ENCODE data around the gene ARL15. TPM values are rescaled to one million over a fixed set of nuclear protein-coding genes. Genes with fewer than 3 reads are reported as not detected.

ARL15 gene
- total and polyA plus RNA-seq, 4 donors: 5.0 to 24.8 (median 13.3) TPM

DNA sequence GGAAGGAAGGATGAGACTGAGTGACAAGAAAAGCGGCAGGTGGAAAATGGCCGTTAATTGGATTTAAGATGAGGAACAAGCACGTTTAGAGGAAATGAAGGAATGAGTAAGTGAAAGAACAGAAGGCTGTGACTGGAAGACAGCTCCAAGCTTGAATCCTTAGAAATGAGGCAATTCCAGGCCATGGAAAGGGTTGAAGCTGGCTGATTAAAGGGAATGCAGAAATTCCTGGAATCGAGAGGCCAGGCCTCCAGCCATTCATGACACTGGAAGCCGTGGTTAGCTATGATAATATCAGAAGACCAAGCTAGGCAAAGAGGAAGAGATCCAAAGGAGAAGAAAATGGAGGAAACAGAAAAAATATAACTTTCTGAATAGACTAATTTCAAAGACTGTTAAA, 84.2 kb downstream of the ARL15 start:
- TF ChIP-seq HNF4A (conservative IDR thresholded peaks at IDR 0.05) (no peak), RXRA (IDR thresholded peaks at IDR 0.05) (no peak), HNF4G (IDR thresholded peaks at IDR 0.05) (no peak), MAX (IDR thresholded peaks at IDR 0.05) (no peak), FOXA1 (IDR thresholded peaks at IDR 0.05) (no peak), SP1 (IDR thresholded peaks at IDR 0.05) (no peak), NR2F2 (IDR thresholded peaks at IDR 0.05) (no peak), YY1 (IDR thresholded peaks at IDR 0.05) (no peak), FOXA2 (IDR thresholded peaks at IDR 0.05) (no peak), ZBTB33 (IDR thresholded peaks at IDR 0.05) (no peak), JUND (IDR thresholded peaks at IDR 0.05) (no peak), GABPA (IDR thresholded peaks at IDR 0.05 in 1 of 2, conservative IDR thresholded peaks at IDR 0.05 in 1 of 2) (no peak), EGR1 (IDR thresholded peaks at IDR 0.05; ENCODE audit: low read depth in 2 of 2) (no peak)
- TF ChIP-seq, protein P1, sequence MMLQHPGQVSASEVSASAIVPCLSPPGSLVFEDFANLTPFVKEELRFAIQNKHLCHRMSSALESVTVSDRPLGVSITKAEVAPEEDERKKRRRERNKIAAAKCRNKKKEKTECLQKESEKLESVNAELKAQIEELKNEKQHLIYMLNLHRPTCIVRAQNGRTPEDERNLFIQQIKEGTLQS (IDR thresholded peaks at IDR 0.05): no peak
- TF ChIP-seq, protein P2, sequence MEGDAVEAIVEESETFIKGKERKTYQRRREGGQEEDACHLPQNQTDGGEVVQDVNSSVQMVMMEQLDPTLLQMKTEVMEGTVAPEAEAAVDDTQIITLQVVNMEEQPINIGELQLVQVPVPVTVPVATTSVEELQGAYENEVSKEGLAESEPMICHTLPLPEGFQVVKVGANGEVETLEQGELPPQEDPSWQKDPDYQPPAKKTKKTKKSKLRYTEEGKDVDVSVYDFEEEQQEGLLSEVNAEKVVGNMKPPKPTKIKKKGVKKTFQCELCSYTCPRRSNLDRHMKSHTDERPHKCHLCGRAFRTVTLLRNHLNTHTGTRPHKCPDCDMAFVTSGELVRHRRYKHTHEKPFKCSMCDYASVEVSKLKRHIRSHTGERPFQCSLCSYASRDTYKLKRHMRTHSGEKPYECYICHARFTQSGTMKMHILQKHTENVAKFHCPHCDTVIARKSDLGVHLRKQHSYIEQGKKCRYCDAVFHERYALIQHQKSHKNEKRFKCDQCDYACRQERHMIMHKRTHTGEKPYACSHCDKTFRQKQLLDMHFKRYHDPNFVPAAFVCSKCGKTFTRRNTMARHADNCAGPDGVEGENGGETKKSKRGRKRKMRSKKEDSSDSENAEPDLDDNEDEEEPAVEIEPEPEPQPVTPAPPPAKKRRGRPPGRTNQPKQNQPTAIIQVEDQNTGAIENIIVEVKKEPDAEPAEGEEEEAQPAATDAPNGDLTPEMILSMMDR (IDR thresholded peaks at IDR 0.05; ENCODE audit: low read depth, low read length, missing input control): no peak
- WGBS: 92% methylated on average over 5 of the region's 5 CpGs
- no peak overlapping the region for H3K9ac ChIP-seq (ENCODE audit: low read depth in 1 of 2, low read length in 2 of 2)
- no peak overlapping the region for H3K4me3 ChIP-seq (ENCODE audit: low read depth in 1 of 3, low read length in 3 of 3)
- H3K4me1 ChIP-seq (ENCODE audit: control insufficient read depth in 4 of 4, insufficient read depth in 4 of 4, low read length in 3 of 4): no peaks in the 10 kb centered on the region
- H3K9me3 ChIP-seq (ENCODE audit: control insufficient read depth in 4 of 4, low read length in 3 of 4): no peaks in the 10 kb centered on the region
- no peaks in the 10 kb centered on the region for H3K27me3 ChIP-seq (ENCODE audit: control insufficient read depth in 4 of 4, insufficient read depth in 4 of 4, low read length in 3 of 4)
- H3K36me3 ChIP-seq (ENCODE audit: control insufficient read depth in 4 of 4, insufficient read depth in 3 of 4, low read depth in 1 of 4, low read length in 3 of 4): no peaks in the 10 kb centered on the region
- DNase-seq (ENCODE audit: low spot score): no peak
- H3K27ac ChIP-seq (ENCODE audit: low read depth in 1 of 2, low read length in 2 of 2): no peak overlapping the region

- no peaks in the 10 kb centered on the region for H3K36me3 ChIP-seq (ENCODE audit: control insufficient read depth in 4 of 4, insufficient read depth in 3 of 4, low read depth in 1 of 4, low read length in 3 of 4)
- no peak overlapping the region for H3K4me3 ChIP-seq (ENCODE audit: low read depth in 1 of 3, low read length in 3 of 3)
- WGBS: 92% methylated on average over 10 of the region's 10 CpGs
- DNase-seq (ENCODE audit: low spot score): no peak
- no peak overlapping the region for H3K9ac ChIP-seq (ENCODE audit: low read depth in 1 of 2, low read length in 2 of 2)
- no peaks in the 10 kb centered on the region for H3K4me1 ChIP-seq (ENCODE audit: control insufficient read depth in 4 of 4, insufficient read depth in 4 of 4, low read length in 3 of 4)
- no peaks in the 10 kb centered on the region for H3K27me3 ChIP-seq (ENCODE audit: control insufficient read depth in 4 of 4, insufficient read depth in 4 of 4, low read length in 3 of 4)
- H3K27ac ChIP-seq (ENCODE audit: low read depth in 1 of 2, low read length in 2 of 2): no peak overlapping the region
- H3K9me3 ChIP-seq (ENCODE audit: control insufficient read depth in 4 of 4, low read length in 3 of 4): no peaks in the 10 kb centered on the region
- TF ChIP-seq EGR1 (IDR thresholded peaks at IDR 0.05; ENCODE audit: low read depth in 2 of 2) (no peak), SP1 (IDR thresholded peaks at IDR 0.05) (no peak), HNF4A (conservative IDR thresholded peaks at IDR 0.05) (no peak), RAD21 (IDR thresholded peaks at IDR 0.05) (no peak), TAF1 (conservative IDR thresholded peaks at IDR 0.05) (no peak), ZBTB33 (IDR thresholded peaks at IDR 0.05) (no peak)
- TF ChIP-seq, protein P3, sequence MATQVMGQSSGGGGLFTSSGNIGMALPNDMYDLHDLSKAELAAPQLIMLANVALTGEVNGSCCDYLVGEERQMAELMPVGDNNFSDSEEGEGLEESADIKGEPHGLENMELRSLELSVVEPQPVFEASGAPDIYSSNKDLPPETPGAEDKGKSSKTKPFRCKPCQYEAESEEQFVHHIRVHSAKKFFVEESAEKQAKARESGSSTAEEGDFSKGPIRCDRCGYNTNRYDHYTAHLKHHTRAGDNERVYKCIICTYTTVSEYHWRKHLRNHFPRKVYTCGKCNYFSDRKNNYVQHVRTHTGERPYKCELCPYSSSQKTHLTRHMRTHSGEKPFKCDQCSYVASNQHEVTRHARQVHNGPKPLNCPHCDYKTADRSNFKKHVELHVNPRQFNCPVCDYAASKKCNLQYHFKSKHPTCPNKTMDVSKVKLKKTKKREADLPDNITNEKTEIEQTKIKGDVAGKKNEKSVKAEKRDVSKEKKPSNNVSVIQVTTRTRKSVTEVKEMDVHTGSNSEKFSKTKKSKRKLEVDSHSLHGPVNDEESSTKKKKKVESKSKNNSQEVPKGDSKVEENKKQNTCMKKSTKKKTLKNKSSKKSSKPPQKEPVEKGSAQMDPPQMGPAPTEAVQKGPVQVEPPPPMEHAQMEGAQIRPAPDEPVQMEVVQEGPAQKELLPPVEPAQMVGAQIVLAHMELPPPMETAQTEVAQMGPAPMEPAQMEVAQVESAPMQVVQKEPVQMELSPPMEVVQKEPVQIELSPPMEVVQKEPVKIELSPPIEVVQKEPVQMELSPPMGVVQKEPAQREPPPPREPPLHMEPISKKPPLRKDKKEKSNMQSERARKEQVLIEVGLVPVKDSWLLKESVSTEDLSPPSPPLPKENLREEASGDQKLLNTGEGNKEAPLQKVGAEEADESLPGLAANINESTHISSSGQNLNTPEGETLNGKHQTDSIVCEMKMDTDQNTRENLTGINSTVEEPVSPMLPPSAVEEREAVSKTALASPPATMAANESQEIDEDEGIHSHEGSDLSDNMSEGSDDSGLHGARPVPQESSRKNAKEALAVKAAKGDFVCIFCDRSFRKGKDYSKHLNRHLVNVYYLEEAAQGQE (IDR thresholded peaks at IDR 0.05): no peak
Observed at GRCh38 chr5:54224103-54224826, 86.1 kb downstream of the ARL15 start.

All from liver (tissue), 9 donors.